Neural crest cell (in vitro differentiated cells): ENCODE measurements around the gene TEKT2. TPM values are rescaled to one million over a fixed set of nuclear protein-coding genes. Genes with fewer than 3 reads are reported as not detected.

ENCODE experiments used
- DNase-seq: peaks from one replicate; pipeline ENCODE4 v3.0.0; 2021; ENCODE audit warnings: low read depth, mixed read lengths, low spot score
- H3K27ac Mint-ChIP-seq: one replicate; pipeline ENCODE4 v1.8.0; 2021; ENCODE audit warnings: mild to moderate bottlenecking, mixed read lengths; ENCODE audit not compliant: unreplicated experiment
- H3K27me3 Mint-ChIP-seq: 2 replicates; pipeline ENCODE4 v1.8.0; 2021; ENCODE audit warnings: low read depth, mild to moderate bottlenecking, mixed read lengths
- H3K36me3 Mint-ChIP-seq: 2 replicates; pipeline ENCODE4 v1.8.0; 2021; ENCODE audit warnings: low read depth, mild to moderate bottlenecking, mixed read lengths
- H3K4me1 Mint-ChIP-seq: 2 replicates; pipeline ENCODE4 v1.8.0; 2021; ENCODE audit warnings: mixed read lengths
- H3K4me3 Mint-ChIP-seq: one replicate; pipeline ENCODE4 v1.8.0; 2021; ENCODE audit warnings: mild to moderate bottlenecking, mixed read lengths
- H3K9me3 Mint-ChIP-seq: 2 replicates; pipeline ENCODE4 v1.8.0; 2021; ENCODE audit warnings: mixed read lengths
- long read RNA-seq: library from polyadenylated mRNA; unstranded; transcript quantifications from one replicate; pipeline ENCODE4 v2.0.0, GENCODE V29; 2020
- total RNA-seq: library from RNA; stranded (reverse); gene quantifications from 2 replicates; pipeline ENCODE4 v1.2.1, GENCODE V29; 2021
- TF ChIP-seq, protein P1 (sequence below): fragments of 200-600 bp; sonication (generic); conservative IDR thresholded peaks from 2 replicates; pipeline ENCODE4 v1.5.0; 2021; ENCODE audit warnings: antibody characterized with exemption, mild to moderate bottlenecking

TEKT2 gene
- total RNA-seq: 7.4 and 8.4 TPM in 2 replicates
- long read RNA-seq, partial matches to known transcripts: 0 of 1 reads
- long read RNA-seq, other reads (novel, unspliced or antisense): 1 of 1 reads

DNA sequence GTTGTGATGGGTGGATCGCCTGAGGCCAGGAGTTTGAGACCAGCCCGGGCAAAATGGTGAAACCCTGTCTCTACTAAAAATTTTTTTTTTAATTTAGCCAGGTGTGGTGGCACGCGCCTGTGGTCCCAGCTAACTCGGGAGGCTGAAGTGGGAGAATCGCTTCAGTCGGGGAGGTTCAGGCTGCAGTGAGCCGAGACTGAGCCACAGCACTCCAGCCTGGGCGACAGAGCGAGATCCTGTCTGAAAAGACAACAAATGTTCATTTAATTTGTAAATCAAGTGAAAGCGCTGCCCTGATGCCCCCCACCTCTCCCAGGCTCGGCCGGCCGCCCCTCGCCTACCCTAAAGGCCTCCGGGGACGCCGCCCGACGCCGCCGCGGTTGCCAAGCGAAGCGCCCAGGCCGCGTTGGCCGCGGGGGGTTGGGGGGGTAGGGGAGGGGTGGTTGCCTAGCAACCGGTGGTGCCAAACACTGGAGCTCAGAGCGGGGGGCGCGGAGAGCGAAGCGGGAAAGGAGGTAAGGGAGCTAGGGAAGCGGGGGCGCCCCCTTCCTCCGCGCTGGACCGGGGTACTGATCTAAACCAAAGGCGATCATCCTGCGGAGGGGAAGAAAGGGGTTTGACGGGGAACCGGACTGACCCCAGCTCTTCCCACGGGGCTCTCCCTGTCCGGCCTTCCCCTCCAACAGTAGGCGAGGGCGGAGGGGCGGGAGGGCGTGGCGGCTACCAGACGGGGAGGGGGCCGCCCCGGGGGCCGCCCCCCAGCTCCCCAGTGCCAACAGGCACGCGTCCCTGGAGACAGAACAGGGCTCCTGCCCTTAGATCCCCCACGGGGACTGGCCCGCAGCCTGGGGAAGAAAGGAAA is at the start of gene TEKT2:
TEKT2 (plus strand) TSS at position 460 of the 862 bp plus-strand sequence. CDS start 828 bp downstream, outside the sequence.
- peak within 1 kb of the TSS; percentile 71 for H3K27ac Mint-ChIP-seq
- H3K4me1 Mint-ChIP-seq: peaks cover 17% of the 10 kb centered on the region
- no peaks in the 10 kb centered on the region for H3K27me3 Mint-ChIP-seq
- TF ChIP-seq, protein P1, sequence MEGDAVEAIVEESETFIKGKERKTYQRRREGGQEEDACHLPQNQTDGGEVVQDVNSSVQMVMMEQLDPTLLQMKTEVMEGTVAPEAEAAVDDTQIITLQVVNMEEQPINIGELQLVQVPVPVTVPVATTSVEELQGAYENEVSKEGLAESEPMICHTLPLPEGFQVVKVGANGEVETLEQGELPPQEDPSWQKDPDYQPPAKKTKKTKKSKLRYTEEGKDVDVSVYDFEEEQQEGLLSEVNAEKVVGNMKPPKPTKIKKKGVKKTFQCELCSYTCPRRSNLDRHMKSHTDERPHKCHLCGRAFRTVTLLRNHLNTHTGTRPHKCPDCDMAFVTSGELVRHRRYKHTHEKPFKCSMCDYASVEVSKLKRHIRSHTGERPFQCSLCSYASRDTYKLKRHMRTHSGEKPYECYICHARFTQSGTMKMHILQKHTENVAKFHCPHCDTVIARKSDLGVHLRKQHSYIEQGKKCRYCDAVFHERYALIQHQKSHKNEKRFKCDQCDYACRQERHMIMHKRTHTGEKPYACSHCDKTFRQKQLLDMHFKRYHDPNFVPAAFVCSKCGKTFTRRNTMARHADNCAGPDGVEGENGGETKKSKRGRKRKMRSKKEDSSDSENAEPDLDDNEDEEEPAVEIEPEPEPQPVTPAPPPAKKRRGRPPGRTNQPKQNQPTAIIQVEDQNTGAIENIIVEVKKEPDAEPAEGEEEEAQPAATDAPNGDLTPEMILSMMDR: no peak
- H3K36me3 Mint-ChIP-seq: no peaks in the 10 kb centered on the region
- H3K4me3 Mint-ChIP-seq: peak within 1 kb of the TSS; percentile 82
- H3K9me3 Mint-ChIP-seq: no peaks in the 10 kb centered on the region
- peak; percentile 68 for DNase-seq

DNA sequence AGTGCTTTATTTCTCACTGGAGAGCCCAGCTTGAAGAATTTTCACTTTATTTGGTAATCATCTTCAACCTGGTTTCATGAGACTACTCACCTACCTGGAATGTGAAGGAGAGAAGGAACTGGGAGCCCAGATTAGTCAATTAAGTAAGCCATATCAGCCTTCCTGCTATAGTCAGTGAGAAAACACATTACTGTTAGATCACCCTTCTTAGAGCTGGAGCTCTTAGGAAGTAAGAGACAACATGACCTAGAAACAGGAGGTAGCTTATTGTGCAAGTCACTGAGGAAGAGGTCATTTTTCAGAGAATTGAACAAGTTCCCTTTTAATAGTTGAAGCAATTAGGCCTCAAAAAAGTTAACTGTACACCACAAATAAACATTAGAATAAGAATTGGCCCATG is 49.2 kb upstream of the TEKT2 start:
- Mint-ChIP-seq H3K4me3 (no peak overlapping the region), H3K27ac (no peak overlapping the region), H3K36me3 (peaks cover 17% of the 10 kb centered on the region), H3K4me1 (no peaks in the 10 kb centered on the region), H3K27me3 (no peaks in the 10 kb centered on the region), H3K9me3 (no peaks in the 10 kb centered on the region)
- no peak for DNase-seq
- TF ChIP-seq, protein P1: no peak

DNA sequence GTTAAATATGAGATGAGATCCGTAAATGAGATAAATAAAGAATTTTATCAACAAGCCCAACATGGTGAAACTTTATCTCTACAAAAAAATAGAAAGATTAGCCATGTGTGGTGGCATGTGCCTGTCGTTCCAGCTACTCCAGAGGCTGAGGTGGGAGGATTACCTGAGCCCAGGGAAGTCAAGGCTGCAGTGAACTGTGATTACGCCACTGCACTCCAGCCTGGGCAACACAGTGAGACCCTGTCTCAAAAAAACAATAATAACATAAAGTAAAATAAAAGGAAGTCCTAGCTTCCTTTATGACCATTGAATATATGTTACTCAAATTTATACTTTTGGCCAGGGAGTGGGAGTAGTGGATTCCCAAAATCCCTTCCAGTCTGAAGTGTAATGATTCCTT is 48.7 kb upstream of the TEKT2 start:
- no peaks in the 10 kb centered on the region for H3K27me3 Mint-ChIP-seq
- no peaks in the 10 kb centered on the region for H3K4me1 Mint-ChIP-seq
- no peak for DNase-seq
- TF ChIP-seq, protein P1: no peak
- H3K36me3 Mint-ChIP-seq: peaks cover 17% of the 10 kb centered on the region
- H3K27ac Mint-ChIP-seq: no peak overlapping the region
- no peak overlapping the region for H3K4me3 Mint-ChIP-seq
- H3K9me3 Mint-ChIP-seq: no peaks in the 10 kb centered on the region

DNA sequence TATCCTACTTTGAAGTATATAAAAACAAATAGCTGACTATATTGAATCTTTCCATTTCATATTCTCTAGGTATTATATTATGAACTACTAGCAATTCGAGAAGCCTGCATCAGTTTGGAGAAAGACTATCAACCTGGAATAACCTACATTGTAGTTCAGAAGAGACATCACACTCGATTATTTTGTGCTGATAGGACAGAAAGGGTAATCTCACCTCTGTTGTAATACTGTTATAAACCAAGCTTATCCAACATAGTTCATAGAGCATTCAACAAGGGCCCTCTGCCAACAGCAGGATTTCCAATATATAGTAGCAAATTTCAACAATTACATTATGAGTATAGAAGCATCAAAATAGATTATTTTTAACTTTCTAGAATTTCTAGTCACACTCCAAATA is 43.7 kb upstream of the TEKT2 start:
- TF ChIP-seq, protein P1: no peak
- H3K27me3 Mint-ChIP-seq: no peaks in the 10 kb centered on the region
- peaks cover 9% of the 10 kb centered on the region for H3K36me3 Mint-ChIP-seq
- H3K27ac Mint-ChIP-seq: no peak overlapping the region
- no peaks in the 10 kb centered on the region for H3K9me3 Mint-ChIP-seq
- DNase-seq: no peak
- H3K4me3 Mint-ChIP-seq: no peak overlapping the region
- H3K4me1 Mint-ChIP-seq: no peaks in the 10 kb centered on the region

DNA sequence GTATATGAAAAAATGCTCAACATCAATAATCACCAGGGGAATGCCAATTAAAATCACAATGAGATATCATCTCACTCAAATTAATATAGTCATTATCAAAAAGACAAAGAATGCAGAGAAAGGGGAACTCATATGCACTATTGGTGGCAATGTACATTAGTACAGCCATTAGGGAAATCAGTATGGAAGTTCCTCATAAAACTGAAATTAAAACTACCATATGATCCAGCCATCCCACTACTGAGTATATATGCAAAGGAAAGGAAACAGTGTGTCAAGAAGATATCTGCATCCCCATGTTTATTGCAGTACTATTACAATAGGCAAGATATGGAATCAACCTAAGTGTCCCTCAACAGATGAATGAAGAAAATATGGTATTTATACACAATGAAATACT is 32.1 kb upstream of the TEKT2 start:
- TF ChIP-seq, protein P1: no peak
- Mint-ChIP-seq H3K36me3 (peaks cover 21% of the 10 kb centered on the region), H3K4me1 (no peaks in the 10 kb centered on the region), H3K27ac (no peak overlapping the region), H3K4me3 (no peak overlapping the region), H3K9me3 (peaks cover 3% of the 10 kb centered on the region), H3K27me3 (no peaks in the 10 kb centered on the region)
- DNase-seq: no peak
